AG04450 (cell line): ENCODE data around the gene TMX3. TPM values are rescaled to one million over a fixed set of nuclear protein-coding genes. Genes with fewer than 3 reads are reported as not detected.

Source experiments
- CTCF ChIA-PET: fragments of 300-600, 350-600 bp; formaldehyde crosslinking; extraction: SDS; loops from one replicate; lab custom pipeline; 2022; ENCODE audit warnings: antibody characterized with exemption, inconsistent platforms; lab: Charles Lee
- POLR2A ChIA-PET: fragments of 350-600 bp; formaldehyde crosslinking; extraction: SDS; loops from one replicate; lab custom pipeline; 2021; ENCODE audit warnings: antibody characterized with exemption, inconsistent platforms; lab: Yijun Ruan, JAX
- DNase-seq: peaks from one replicate; pipeline ENCODE4 v3.0.0-alpha.2; 2011; ENCODE audit warnings: low read depth, low spot score
- H3K27ac ChIP-seq: one replicate; pipeline ENCODE4 v1.5.1; 2012; ENCODE audit warnings: low read depth, low read length, control low read depth
- H3K27me3 ChIP-seq: one replicate; pipeline ENCODE4 v1.6.0; 2012; ENCODE audit warnings: low read length; ENCODE audit not compliant: control insufficient read depth, insufficient read depth
- H3K4me3 ChIP-seq: 2 replicates; pipeline ENCODE4 v1.5.1; 2011; ENCODE audit warnings: mild to moderate bottlenecking, low read depth, low read length, control low read depth
- H3K9me3 ChIP-seq: 2 replicates; pipeline ENCODE4 v1.5.1; 2012; ENCODE audit warnings: low read length; ENCODE audit not compliant: control insufficient read depth, insufficient read depth
- CTCF ChIP-seq: IDR thresholded peaks from 2 replicates; pipeline ENCODE4 v1.5.1; 2011; ENCODE audit warnings: low read depth, low read length, control low read depth, inconsistent platforms
- polyA plus RNA-seq: library from polyadenylated mRNA; depleted of rRNA; stranded (reverse); fragments of >200 nt; gene quantifications from 2 replicates; pipeline ENCODE4 v1.2.3, GENCODE V29; 2011; rRNA removed

TMX3 gene
- polyA plus RNA-seq, 1 experiment, result 59.6 TPM

- DNase-seq, result no peak
- Histone ChIP-seq H3K27ac (no peak overlapping the region), H3K9me3 (no peaks in the 10 kb centered on the region), H3K27me3 (no peaks in the 10 kb centered on the region), H3K4me3 (no peak overlapping the region)
- TF ChIP-seq CTCF, result no peak
- CTCF ChIA-PET, result no interaction called here
- POLR2A ChIA-PET, result no interaction called here
These were observed 76.3 kb downstream of the TMX3 start for GRCh38 chr18:68638613-68639012.

DNA sequence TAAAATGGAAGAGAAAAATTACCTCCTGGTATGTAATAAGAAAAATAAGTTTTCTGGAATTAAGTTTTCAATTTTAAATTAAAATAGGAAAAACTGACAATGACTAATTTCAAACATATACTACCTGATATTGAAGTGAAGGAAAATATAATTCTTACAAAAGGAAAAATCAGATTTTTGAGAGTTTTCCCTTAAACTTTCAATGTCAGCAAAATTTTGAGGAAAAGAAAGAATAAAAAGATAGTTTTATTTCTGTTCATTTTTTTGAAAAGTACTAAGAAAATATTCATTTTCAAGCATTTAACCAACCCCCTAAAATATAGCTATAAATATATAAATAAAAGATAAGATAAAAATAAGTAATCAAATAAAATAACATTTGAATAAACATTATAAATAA lies 87.1 kb downstream of the TMX3 start:
- no peak for DNase-seq

More for the DNA sequence above, 87.1 kb downstream of the TMX3 start:
- Histone ChIP-seq H3K27me3 (no peaks in the 10 kb centered on the region), H3K4me3 (no peak overlapping the region), H3K9me3 (peaks cover 6% of the 10 kb centered on the region), H3K27ac (no peak overlapping the region)
- ChIA-PET CTCF (interaction anchor here (1.5 kb wide), 1 partner anchor 33 kb away, joined by 3 read pairs; no protein-coding TSS in a partner anchor), POLR2A (no interaction called here)
- no peak for TF ChIP-seq CTCF

Other genes with a start within 250 kb of the TMX3 start
- 4.0 and 4.6 TPM in 2 replicates for gene CCDC102B, start 83.0 kb upstream of the TMX3 start, polyA plus RNA-seq